PC-9 (cell line): ENCODE measurements around the gene IL31.

Source experiments
- EZH2 ChIP-seq: fragments of 200-600 bp; sonication (generic); IDR thresholded peaks from 2 replicates; pipeline ENCODE4 v1.8.0; 2017; ENCODE audit warnings: antibody characterized with exemption, low read depth
- TF ChIP-seq, protein P1 (sequence below): fragments of 200-600 bp; sonication (generic); conservative IDR thresholded peaks from 2 replicates; pipeline ENCODE4 v1.6.1; 2017; ENCODE audit warnings: mixed run types, antibody characterized with exemption, mild to moderate bottlenecking, moderate library complexity

DNA sequence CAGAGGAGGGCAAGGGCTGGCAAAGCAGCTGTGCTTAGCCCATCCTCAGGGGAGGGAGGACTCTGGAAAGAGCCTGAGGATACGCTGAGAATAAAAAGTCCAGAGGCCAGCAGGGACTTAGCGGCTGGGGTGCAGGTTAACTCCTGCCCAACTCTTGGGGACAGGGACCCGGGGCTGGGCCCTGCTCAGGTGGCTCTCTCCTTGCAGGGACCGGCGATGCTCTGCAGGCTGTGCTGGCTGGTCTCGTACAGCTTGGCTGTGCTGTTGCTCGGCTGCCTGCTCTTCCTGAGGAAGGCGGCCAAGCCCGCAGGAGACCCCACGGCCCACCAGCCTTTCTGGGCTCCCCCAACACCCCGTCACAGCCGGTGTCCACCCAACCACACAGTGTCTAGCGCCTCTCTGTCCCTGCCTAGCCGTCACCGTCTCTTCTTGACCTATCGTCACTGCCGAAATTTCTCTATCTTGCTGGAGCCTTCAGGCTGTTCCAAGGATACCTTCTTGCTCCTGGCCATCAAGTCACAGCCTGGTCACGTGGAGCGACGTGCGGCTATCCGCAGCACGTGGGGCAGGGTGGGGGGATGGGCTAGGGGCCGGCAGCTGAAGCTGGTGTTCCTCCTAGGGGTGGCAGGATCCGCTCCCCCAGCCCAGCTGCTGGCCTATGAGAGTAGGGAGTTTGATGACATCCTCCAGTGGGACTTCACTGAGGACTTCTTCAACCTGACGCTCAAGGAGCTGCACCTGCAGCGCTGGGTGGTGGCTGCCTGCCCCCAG lies 32.3 kb upstream of the IL31 start:
- TF ChIP-seq, protein P1, sequence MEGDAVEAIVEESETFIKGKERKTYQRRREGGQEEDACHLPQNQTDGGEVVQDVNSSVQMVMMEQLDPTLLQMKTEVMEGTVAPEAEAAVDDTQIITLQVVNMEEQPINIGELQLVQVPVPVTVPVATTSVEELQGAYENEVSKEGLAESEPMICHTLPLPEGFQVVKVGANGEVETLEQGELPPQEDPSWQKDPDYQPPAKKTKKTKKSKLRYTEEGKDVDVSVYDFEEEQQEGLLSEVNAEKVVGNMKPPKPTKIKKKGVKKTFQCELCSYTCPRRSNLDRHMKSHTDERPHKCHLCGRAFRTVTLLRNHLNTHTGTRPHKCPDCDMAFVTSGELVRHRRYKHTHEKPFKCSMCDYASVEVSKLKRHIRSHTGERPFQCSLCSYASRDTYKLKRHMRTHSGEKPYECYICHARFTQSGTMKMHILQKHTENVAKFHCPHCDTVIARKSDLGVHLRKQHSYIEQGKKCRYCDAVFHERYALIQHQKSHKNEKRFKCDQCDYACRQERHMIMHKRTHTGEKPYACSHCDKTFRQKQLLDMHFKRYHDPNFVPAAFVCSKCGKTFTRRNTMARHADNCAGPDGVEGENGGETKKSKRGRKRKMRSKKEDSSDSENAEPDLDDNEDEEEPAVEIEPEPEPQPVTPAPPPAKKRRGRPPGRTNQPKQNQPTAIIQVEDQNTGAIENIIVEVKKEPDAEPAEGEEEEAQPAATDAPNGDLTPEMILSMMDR, result no peak
- no peak for TF ChIP-seq EZH2
